HK-2 (cell line): ENCODE results near the gene PLAC1.

Experiments used
- DNase-seq: peaks from one replicate; pipeline ENCODE4 v3.0.0-alpha.2; 2018; ENCODE audit not compliant: unreplicated experiment

The PLAC1 gene

DNA sequence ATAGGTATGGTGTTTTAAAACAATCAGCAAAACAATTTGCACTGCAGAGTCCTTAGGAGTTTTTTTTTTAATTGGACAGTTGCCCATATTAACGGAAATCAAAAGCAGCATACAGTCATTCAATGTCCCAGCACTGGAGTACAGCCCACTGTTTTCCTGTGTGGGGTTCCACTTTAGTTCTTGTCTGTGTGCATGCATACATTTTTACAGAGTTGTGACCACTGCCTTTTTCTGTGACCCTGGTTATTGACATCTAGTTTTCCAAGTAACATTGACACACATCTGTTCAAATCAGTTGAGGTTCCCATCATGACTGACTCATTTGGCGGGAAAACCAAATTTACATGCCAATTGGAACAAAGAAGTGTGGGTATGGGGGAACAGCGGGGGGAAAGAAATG, 115.0 kb downstream of the PLAC1 start:
- no peak for DNase-seq

- DNase-seq: peak; percentile 45
Measured at GRCh38 chrX:134542485-134542884, 115.8 kb downstream of the PLAC1 start.

GRCh38 chrX:134541906-134542305, 116.4 kb downstream of the PLAC1 start:
- DNase-seq: no peak

DNA sequence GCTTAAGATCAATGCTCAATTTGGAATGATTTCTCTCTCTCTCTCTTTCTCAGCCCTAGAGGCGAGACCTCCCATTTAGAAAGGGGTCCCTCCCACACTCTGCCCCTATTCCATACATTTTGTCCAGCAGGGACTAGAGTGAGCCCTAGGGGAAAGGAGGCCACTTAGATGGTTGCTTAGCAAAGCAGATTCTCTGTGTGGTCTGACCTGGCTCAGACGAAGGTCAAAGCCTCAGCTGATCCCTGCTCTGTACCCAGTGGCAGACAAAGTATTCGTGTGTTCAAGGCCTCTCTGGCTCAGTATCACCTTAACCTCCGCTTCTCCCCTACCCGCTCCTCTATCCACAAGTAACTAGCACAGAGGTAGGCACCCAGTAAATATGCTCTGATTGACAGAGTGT, 120.0 kb downstream of the PLAC1 start:
- no peak for DNase-seq

- DNase-seq: peak; percentile 60
Measured at GRCh38 chrX:134537179-134537955, 120.9 kb downstream of the PLAC1 start.

DNA sequence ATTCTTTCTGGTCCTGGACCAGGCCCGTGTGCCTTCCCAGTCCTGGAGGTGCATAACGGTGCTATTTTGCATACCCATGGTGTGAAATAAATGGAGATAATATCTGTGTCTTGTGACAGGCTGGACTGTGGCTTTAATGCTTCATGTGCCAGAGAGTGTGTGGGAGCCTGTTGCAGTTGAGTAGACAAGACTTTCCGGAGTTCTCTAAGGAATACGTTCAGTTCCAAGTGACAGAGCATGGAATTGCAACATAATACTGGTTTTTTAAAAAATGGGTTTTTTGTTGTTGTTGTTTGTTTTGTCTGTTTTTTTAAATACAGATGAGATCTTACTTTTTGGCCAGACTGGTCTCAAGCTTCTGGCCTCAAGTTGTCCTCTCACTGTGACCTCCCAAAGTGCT, 124.3 kb downstream of the PLAC1 start:
- DNase-seq: no peak

GRCh38 chrX:134533352-134533751, 124.9 kb downstream of the PLAC1 start:
- no peak for DNase-seq

- DNase-seq: no peak
Measured at GRCh38 chrX:134530845-134531244, 127.4 kb downstream of the PLAC1 start.

GRCh38 chrX:134529481-134529880, 128.8 kb downstream of the PLAC1 start:
- no peak for DNase-seq

DNA sequence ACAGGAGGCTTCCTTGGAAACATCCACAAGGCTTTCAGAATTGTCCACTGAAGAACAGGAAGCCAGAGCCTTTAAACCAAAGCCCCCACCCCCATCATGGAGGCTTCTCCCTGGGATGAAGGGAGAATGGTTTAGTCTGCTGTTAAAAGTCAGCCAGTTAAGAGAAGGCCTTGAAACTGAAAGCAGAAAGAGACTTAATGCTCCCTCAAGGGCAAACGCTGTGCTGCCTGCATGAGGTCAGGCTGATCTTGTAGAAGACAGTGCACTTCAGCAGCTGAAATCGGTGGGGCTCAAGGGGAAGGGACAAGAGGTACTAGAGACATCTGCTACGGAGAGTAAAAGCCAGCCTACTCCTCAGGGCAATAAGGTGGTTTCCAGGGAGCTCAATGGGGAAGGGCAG, 129.3 kb downstream of the PLAC1 start:
- DNase-seq: no peak

- DNase-seq: no peak
Measured at GRCh38 chrX:134526399-134526798, 131.9 kb downstream of the PLAC1 start.

DNA sequence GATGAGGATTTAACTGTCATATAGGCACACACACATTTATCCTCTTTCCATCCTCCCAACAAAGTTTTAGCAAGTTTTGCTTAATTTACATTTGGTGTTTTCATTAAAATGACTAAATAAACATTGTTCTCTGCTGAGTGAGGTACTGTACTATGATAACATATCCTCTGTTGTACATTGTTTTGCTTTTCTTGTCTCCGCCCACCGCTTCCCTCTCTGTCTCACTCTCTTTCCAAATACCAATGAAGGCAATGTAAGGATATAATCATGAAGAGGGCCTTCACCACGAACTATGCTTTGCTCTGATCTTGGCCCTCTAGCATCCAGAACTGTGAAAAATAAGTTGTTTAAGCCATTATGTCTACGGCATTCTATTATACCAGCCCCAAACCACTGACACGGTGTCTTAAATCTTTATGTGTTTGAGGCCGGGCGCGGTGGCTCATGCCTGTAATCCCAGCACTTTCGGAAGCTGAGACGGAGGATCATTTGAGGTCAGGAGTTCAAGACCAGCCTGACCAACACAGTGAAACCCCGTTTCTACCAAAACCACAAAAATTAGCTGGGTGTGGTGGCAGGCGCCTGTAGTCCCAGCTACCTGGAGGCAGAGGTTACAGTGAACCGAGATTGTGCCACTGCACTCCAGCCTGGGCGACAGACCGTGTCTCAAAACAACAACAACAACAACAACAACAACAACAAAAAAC, 133.0 kb downstream of the PLAC1 start:
- no peak for DNase-seq

- no peak for DNase-seq
Measured at GRCh38 chrX:134524181-134524580, 134.1 kb downstream of the PLAC1 start.

- DNase-seq: peak; percentile 31
Measured at GRCh38 chrX:134520860-134521390, 137.3 kb downstream of the PLAC1 start.
